Right lobe of liver (tissue), 4 donors: ENCODE data around the gene MMS19.
"Not testable (repeated sequence)": the region's sequence is repeated elsewhere in the genome, so short reads cannot be mapped to it uniquely, and the experiment has no call there.

Source experiments
- POLR2A ChIP-seq: fragments of 450-650 bp; IDR thresholded peaks from one replicate; pipeline ENCODE4 v1.6.1; 2017; ENCODE audit warnings: antibody characterized with exemption, mild to moderate bottlenecking
- TF ChIP-seq, protein P1 (sequence below), 4 donors: fragments of 200-600 bp in 3 of 4; fragments of 450-650 bp in 1 of 4; IDR thresholded peaks; one replicate each; pipeline versions ENCODE4 v1.5.1 to v1.8.0; 2016 to 2022; ENCODE audit warnings: antibody characterized with exemption in 4 of 4, mild to moderate bottlenecking in 2 of 4
- donor health status: DM: no; HTN: no; CAD: no.
- donor health status: DM: no; HTN: no; CAD: no.
- donor health status: DM: no; HTN: yes; CAD: no.

DNA sequence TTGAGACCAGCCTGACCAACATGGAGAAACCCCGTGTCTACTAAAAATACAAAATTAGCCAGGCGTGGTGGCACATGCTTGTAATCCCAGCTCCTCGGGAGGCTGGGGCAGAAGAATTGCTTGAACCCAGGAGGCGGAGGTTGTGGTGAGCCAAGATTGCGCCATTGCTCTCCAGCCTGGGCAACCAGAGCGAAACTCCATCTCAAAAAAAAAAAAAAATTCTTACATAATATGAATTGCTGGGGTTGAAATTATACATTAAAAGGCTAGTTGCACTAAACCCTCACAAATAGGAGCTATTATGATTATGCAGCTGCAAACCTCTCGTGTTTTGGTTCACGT lies 74.5 kb downstream of the MMS19 start:
- TF ChIP-seq, protein P1, sequence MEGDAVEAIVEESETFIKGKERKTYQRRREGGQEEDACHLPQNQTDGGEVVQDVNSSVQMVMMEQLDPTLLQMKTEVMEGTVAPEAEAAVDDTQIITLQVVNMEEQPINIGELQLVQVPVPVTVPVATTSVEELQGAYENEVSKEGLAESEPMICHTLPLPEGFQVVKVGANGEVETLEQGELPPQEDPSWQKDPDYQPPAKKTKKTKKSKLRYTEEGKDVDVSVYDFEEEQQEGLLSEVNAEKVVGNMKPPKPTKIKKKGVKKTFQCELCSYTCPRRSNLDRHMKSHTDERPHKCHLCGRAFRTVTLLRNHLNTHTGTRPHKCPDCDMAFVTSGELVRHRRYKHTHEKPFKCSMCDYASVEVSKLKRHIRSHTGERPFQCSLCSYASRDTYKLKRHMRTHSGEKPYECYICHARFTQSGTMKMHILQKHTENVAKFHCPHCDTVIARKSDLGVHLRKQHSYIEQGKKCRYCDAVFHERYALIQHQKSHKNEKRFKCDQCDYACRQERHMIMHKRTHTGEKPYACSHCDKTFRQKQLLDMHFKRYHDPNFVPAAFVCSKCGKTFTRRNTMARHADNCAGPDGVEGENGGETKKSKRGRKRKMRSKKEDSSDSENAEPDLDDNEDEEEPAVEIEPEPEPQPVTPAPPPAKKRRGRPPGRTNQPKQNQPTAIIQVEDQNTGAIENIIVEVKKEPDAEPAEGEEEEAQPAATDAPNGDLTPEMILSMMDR (IDR thresholded peaks at IDR 0.05), result not testable (repeated sequence)
- not testable (repeated sequence) for TF ChIP-seq POLR2A
